OCI-M2 (cell line): ENCODE results near the gene GPER1.
"Not testable (repeated sequence)": the region's sequence is repeated elsewhere in the genome, so short reads cannot be mapped to it uniquely, and the experiment has no call there.

Experiments used
- DNase-seq: peaks from one replicate; lab custom pipeline; 2025; ENCODE audit not compliant: unreplicated experiment; lab: John Stamatoyannopoulos, UW

Gene GPER1

GRCh38 chr7:1101563-1102431 lies 13.9 kb downstream of the GPER1 start:
- no peak for DNase-seq

- no peak for DNase-seq
Measured at GRCh38 chr7:1103009-1103788, 15.3 kb downstream of the GPER1 start.

- DNase-seq = no peak
Measured at GRCh38 chr7:1103789-1104515, 16.0 kb downstream of the GPER1 start.

- DNase-seq = no peak
Measured at GRCh38 chr7:1104516-1105179, 16.7 kb downstream of the GPER1 start.

- DNase-seq = no peak
Measured at GRCh38 chr7:1105189-1105588, 17.3 kb downstream of the GPER1 start.

- DNase-seq = no peak
Measured at GRCh38 chr7:1106063-1106792, 18.3 kb downstream of the GPER1 start.

- DNase-seq = no peak
Measured at GRCh38 chr7:1106793-1107421, 19.0 kb downstream of the GPER1 start.

GRCh38 chr7:1108264-1108920 lies 20.5 kb downstream of the GPER1 start:
- no peak for DNase-seq

- no peak for DNase-seq
Measured at GRCh38 chr7:1109581-1110310, 21.8 kb downstream of the GPER1 start.

- DNase-seq = no peak
Measured at GRCh38 chr7:1110358-1110757, 22.4 kb downstream of the GPER1 start.

- DNase-seq = no peak
Measured at GRCh38 chr7:1111156-1111555, 23.2 kb downstream of the GPER1 start.

GRCh38 chr7:1112109-1112508 lies 24.2 kb downstream of the GPER1 start:
- no peak for DNase-seq

- DNase-seq = no peak
Measured at GRCh38 chr7:1112625-1113547, 25.0 kb downstream of the GPER1 start.

GRCh38 chr7:1113548-1113885 lies 25.6 kb downstream of the GPER1 start:
- DNase-seq = no peak

GRCh38 chr7:1114088-1114487 lies 26.2 kb downstream of the GPER1 start:
- no peak for DNase-seq

- DNase-seq = no peak
Measured at GRCh38 chr7:1114505-1114904, 26.6 kb downstream of the GPER1 start.

- DNase-seq = not testable (repeated sequence)
Measured at GRCh38 chr7:1115171-1116045, 27.5 kb downstream of the GPER1 start.
